ENCODE measurements around the gene FSIP1.

The FSIP1 gene

GRCh38 chr15:39584662-39585388 lies 197.8 kb downstream of the FSIP1 start:
- ChIA-PET POLR2A (no interaction called here), CTCF (interaction anchor here (0.8 to 2.7 kb wide), 4 partner anchors 14 to 181 kb away, joined by 3 to 21 read pairs (median 6); no protein-coding TSS in a partner anchor)
- no peak for TF ChIP-seq CTCF (IDR thresholded peaks at IDR 0.05; ENCODE audit: control extremely low read depth, extremely low read depth, low read depth, missing control alignments)
- no peak for DNase-seq (ENCODE audit: extremely low spot score)

GRCh38 chr15:39584266-39584659 lies 198.4 kb downstream of the FSIP1 start:
- CTCF ChIA-PET, result interaction anchor here (2.7 kb wide), 1 partner anchor 173 kb away, joined by 21 read pairs; no protein-coding TSS in a partner anchor
- no peak for DNase-seq (ENCODE audit: extremely low spot score)
- POLR2A ChIA-PET, result no interaction called here
- no peak for TF ChIP-seq CTCF (IDR thresholded peaks at IDR 0.05; ENCODE audit: control extremely low read depth, extremely low read depth, low read depth, missing control alignments)

DNA sequence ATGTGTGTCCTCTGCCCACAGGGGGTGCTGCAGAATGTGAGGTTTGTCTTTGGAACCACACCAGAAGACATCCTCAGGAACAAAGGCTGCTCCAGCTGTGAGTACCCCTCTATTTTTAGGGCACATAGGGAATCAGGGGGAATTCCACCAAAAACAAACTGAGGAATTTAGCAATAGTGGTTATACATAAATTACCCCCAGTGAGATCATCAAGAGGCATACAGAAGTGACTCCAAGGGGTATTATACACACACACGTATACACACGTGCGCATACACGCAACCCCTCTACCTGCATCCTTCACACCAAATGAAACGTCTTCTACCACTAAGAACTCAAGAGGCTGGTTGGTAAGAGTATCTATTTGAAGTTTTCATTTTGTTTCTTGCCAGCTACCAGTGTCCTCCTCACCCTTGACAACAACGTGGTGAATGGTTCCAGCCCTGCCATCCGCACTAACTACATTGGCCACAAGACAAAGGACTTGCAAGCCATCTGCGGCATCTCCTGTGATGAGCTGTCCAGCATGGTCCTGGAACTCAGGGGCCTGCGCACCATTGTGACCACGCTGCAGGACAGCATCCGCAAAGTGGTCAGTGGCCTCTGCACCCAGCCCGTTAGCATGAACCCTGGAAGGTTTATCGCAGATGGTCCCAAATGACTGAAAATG lies 198.9 kb downstream of the FSIP1 start:
- TF ChIP-seq CTCF (IDR thresholded peaks at IDR 0.05; ENCODE audit: control extremely low read depth, extremely low read depth, low read depth, missing control alignments), result peak; percentile 36
- CTCF ChIA-PET, result interaction anchor here (1.3 to 2.7 kb wide), 2 partner anchors 40 to 174 kb away, joined by 5 to 21 read pairs; no protein-coding TSS in a partner anchor
- peak; percentile 37 for DNase-seq (ENCODE audit: extremely low spot score)
- POLR2A ChIA-PET, result no interaction called here

DNA sequence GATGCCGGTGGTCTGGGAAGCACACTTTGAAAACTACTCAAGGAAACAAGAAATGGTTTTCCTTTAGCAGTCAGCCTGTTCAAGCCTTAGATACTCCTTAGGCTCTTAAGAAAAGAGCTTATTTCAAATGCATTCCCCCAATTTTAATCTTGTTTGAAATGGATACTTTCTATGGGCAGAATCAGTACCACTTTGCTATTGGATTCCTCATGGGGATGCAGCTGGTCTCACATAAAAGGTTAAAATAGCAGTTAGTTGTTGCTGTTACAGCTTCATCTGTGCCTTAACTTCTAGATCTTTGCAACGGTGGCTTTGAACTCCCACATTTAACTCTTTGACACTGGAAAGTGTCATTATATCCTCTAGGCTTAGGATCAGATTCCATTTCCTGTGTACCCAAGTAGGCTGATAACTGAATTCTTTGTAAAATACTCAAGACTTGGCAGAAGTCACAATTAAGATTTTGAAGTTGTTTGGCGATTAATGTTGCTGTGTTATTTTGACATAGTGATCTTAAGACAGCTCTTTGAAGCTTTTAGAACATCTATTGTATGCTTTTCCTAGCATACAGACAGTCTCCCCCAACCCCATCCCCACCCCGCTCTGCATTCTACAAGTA lies 199.6 kb downstream of the FSIP1 start:
- ChIA-PET POLR2A (no interaction called here), CTCF (interaction anchor here (0.9 to 2.7 kb wide), 5 partner anchors 11 to 456 kb away, joined by 3 to 21 read pairs (median 5); no protein-coding TSS in a partner anchor)
- DNase-seq (ENCODE audit: extremely low spot score), result no peak
- no peak for TF ChIP-seq CTCF (IDR thresholded peaks at IDR 0.05; ENCODE audit: control extremely low read depth, extremely low read depth, low read depth, missing control alignments)

DNA sequence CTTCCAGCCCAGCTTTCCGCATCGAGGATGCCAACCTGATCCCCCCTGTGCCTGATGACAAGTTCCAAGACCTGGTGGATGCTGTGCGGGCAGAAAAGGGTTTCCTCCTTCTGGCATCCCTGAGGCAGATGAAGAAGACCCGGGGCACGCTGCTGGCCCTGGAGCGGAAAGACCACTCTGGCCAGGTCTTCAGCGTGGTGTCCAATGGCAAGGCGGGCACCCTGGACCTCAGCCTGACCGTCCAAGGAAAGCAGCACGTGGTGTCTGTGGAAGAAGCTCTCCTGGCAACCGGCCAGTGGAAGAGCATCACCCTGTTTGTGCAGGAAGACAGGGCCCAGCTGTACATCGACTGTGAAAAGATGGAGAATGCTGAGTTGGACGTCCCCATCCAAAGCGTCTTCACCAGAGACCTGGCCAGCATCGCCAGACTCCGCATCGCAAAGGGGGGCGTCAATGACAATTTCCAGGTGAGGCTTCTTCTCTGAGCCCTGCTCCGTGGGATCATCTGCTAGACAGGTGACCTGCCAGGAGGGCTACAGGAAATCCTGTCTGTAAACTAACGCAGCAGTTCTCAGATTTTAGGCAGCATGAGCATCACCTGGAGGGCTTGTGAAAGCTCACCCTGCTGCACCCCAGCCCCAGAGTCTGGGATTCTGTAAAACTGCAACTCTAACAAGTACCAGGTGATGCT lies 200.2 kb downstream of the FSIP1 start:
- ChIA-PET CTCF (interaction anchor here (0.9 to 3.6 kb wide), 7 partner anchors 11 to 455 kb away, joined by 3 to 21 read pairs (median 5); no protein-coding TSS in a partner anchor), POLR2A (no interaction called here)
- no peak for DNase-seq (ENCODE audit: extremely low spot score)
- no peak for TF ChIP-seq CTCF (IDR thresholded peaks at IDR 0.05; ENCODE audit: control extremely low read depth, extremely low read depth, low read depth, missing control alignments)

DNA sequence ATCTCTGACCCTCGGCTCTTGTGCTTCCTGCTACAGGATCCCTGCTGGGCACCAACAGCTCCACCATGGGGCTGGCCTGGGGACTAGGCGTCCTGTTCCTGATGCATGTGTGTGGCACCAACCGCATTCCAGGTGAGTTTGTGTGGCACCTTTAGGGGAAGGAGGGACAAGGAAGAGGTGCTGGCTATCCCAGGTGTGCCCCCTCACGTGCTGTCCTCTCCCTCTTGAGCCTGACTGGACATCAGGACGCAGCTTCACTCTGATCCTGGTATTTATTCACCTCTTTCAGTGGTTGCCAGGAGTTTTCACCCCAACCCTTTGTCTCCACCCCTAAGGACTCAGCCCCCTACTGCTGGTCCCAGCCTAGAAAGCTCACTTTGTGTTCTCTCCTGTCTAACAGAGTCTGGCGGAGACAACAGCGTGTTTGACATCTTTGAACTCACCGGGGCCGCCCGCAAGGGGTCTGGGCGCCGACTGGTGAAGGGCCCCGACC lies 200.8 kb downstream of the FSIP1 start:
- CTCF ChIA-PET, result interaction anchor here (1.5 to 3.6 kb wide), 6 partner anchors 12 to 765 kb away, joined by 3 to 17 read pairs (median 6); no protein-coding TSS in a partner anchor
- POLR2A ChIA-PET, result no interaction called here
- no peak for DNase-seq (ENCODE audit: extremely low spot score)
- no peak for TF ChIP-seq CTCF (IDR thresholded peaks at IDR 0.05; ENCODE audit: control extremely low read depth, extremely low read depth, low read depth, missing control alignments)
